ENCODE results near the gene MBOAT7. TPM values are rescaled to one million over a fixed set of nuclear protein-coding genes. Genes with fewer than 3 reads are reported as not detected.
A peak's percentile ranks its signal among the peaks of the same experiment; 100 is the strongest.

Gene MBOAT7
- total and polyA plus RNA-seq, 2 donors from 2014 or later, result 41.6 to 64.4 TPM

DNA sequence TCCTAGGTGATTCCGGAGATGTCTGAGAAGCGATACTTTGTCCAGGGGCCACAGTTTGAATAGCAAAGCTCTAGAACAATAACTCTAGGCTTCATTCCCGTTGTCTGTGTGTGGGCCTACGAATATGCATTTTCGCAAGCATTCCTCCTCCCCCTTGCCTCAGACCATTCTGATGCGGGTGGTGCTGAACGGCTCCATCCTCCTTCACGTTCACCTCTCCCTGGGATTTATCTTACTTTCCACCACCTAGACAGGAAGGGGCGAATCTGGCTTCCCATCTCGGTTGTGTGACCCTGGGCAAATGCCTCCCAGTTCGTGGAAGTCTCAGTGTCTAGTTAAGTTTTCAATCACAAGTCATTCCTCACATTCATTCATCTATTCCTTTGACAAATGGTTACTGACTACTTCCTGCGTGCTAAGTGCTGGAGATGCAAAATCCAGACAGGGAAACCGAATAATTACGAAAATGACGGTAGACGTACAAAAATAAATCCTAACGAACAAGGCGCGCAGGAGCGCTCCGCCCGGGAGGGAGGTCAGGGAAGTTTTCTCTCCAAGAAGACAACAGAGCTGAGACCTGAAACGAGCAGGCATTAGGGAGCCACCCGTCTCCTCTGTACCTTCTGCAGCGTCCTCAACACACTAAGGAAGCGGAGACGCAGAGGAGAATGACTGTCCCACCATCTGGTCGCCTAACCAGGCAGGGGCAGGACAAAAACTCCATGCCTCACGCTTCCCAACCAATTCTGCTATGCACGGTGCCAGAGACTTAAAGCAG lies 53.1 kb downstream of the MBOAT7 start:
- FAIRE-seq (no peak), DNase-seq (peak in 3 of 5 donors; percentile 32 to 65 (median 55))
- intact Hi-C loops (cut with DNase I), result no loop called here
- H3K4me3 ChIP-seq (ENCODE audit: low read length in 3 of 3), result peak overlapping the region; percentile 80 to 96 (median 87)
- H3K9ac ChIP-seq (ENCODE audit: low read length in 3 of 3), result peak overlapping the region; percentile 54 to 63 (median 57)
- no peak for TF ChIP-seq CTCF (IDR thresholded peaks at IDR 0.05; ENCODE audit: borderline replicate concordance, extremely low read depth, insufficient read depth)
- H3K9me3 ChIP-seq (ENCODE audit: control insufficient read depth in 2 of 3, insufficient read depth in 1 of 3, low read length in 3 of 3), result no peaks in the 10 kb centered on the region
- peaks cover 0 to 27% (median 0%) of the 10 kb centered on the region in 3 donors for H3K4me1 ChIP-seq (ENCODE audit: control insufficient read depth in 2 of 3, insufficient read depth in 2 of 3, low read depth in 1 of 3, low read length in 3 of 3)
- peak overlapping the region in 1 of 2 donors; percentile 12 for H3K27ac ChIP-seq (ENCODE audit: low read depth in 2 of 2, low read length in 2 of 2)
- no peaks in the 10 kb centered on the region for H3K27me3 ChIP-seq (ENCODE audit: control insufficient read depth, insufficient read depth, low read length)
- H3K36me3 ChIP-seq (ENCODE audit: control insufficient read depth in 2 of 3, insufficient read depth in 3 of 3, low read length in 3 of 3), result peaks cover 0 to 5% (median 0%) of the 10 kb centered on the region in 3 donors

DNA sequence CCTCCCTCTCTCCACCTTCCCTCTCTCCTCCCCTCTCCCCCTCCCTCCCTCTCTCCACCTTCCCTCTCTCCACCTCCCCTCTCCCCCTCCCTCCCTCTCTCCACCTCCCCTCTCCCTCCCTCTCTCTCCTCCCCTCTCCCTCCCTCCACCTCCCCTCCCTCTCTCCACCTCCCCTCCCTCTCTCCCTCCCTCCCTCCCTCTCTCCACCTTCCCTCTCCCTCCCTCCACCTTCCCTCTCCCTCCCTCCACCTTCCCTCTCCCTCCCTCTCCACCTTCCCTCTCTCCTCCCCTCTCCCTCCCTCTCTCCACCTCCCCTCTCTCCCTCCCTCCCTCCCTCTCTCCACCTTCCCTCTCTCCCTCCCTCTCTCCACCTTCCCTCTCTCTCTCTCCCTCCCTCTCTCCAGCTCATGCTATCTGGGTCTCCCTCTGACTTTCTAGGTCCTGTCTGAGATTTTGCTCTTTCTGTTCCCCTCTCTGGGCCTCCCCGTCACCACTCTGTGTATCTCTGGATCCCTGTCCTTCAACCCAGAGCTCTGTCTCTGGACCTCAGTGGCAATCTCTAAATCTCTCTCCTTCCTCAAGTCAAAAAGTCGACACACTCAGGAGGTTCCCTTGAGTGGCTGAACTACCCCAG lies 55.3 kb downstream of the MBOAT7 start:
- Histone ChIP-seq H3K9me3 (ENCODE audit: control insufficient read depth in 2 of 3, insufficient read depth in 1 of 3, low read length in 3 of 3) (no peaks in the 10 kb centered on the region), H3K4me3 (ENCODE audit: low read length in 3 of 3) (no peak overlapping the region), H3K27me3 (ENCODE audit: control insufficient read depth, insufficient read depth, low read length) (no peaks in the 10 kb centered on the region), H3K9ac (ENCODE audit: low read length in 3 of 3) (no peak overlapping the region), H3K27ac (ENCODE audit: low read depth in 2 of 2, low read length in 2 of 2) (no peak overlapping the region), H3K4me1 (ENCODE audit: control insufficient read depth in 2 of 3, insufficient read depth in 2 of 3, low read depth in 1 of 3, low read length in 3 of 3) (peaks cover 0 to 14% (median 0%) of the 10 kb centered on the region in 3 donors), H3K36me3 (ENCODE audit: control insufficient read depth in 2 of 3, insufficient read depth in 3 of 3, low read length in 3 of 3) (peaks cover 0 to 7% (median 6%) of the 10 kb centered on the region in 3 donors)
- intact Hi-C loops (cut with DNase I), result no loop called here
- no peak for FAIRE-seq
- DNase-seq, result no peak
- no peak for TF ChIP-seq CTCF (IDR thresholded peaks at IDR 0.05; ENCODE audit: borderline replicate concordance, extremely low read depth, insufficient read depth)

DNA sequence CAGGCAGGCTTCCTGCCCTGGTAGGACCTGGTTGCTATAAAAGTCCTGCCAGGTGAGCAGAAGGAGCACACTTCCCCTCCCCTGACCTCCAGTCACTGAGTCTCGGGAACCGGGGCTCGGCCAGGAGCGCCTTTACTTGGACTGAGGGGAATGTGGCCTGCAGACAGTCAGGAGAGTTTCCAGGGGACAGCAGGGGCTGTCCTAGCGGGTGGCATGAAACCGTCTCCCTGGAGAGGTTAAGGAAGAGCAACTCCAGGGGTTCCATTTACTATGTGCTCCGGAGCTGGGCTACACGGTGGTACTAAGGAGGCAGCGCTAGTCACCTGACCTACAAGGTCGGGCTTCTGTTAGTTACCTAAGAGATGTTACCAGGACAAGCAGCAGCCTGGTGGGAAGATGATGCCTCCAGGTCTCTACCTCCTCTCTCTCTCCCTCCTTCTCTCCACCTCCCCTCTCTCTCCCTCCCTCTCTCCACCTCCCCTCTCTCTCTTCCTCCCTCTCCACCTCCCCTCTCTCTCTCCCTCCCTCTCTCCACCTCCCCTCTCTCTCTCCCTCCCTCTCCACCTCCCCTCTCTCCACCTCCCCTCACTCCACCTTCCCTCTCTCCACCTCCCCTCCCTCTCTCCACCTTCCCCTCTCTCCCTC lies 55.9 kb downstream of the MBOAT7 start:
- DNase-seq (peak in 4 of 5 donors; percentile 30 to 85 (median 64)), FAIRE-seq (no peak)
- H3K4me1 ChIP-seq (ENCODE audit: control insufficient read depth in 2 of 3, insufficient read depth in 2 of 3, low read depth in 1 of 3, low read length in 3 of 3), result peaks cover 0 to 9% (median 0%) of the 10 kb centered on the region in 3 donors
- TF ChIP-seq CTCF (IDR thresholded peaks at IDR 0.05; ENCODE audit: borderline replicate concordance, extremely low read depth, insufficient read depth), result no peak
- no peaks in the 10 kb centered on the region for H3K9me3 ChIP-seq (ENCODE audit: control insufficient read depth in 2 of 3, insufficient read depth in 1 of 3, low read length in 3 of 3)
- H3K36me3 ChIP-seq (ENCODE audit: control insufficient read depth in 2 of 3, insufficient read depth in 3 of 3, low read length in 3 of 3), result peaks cover 0 to 7% (median 6%) of the 10 kb centered on the region in 3 donors
- no peak overlapping the region for H3K4me3 ChIP-seq (ENCODE audit: low read length in 3 of 3)
- H3K27me3 ChIP-seq (ENCODE audit: control insufficient read depth, insufficient read depth, low read length), result no peaks in the 10 kb centered on the region
- H3K9ac ChIP-seq (ENCODE audit: low read length in 3 of 3), result no peak overlapping the region
- no peak overlapping the region for H3K27ac ChIP-seq (ENCODE audit: low read depth in 2 of 2, low read length in 2 of 2)
- intact Hi-C loops (cut with DNase I), result no loop called here

Measured in kidney (tissue), 14 donors.